Neuronal stem cell (in vitro differentiated cells): ENCODE data around the gene AFF3.

Experiments
- DNase-seq: peaks from one replicate; pipeline ENCODE4 v3.0.0-alpha.2; 2013; ENCODE audit warnings: low spot score
- H2AFZ ChIP-seq: one replicate; pipeline ENCODE4 v1.6.1; 2013; ENCODE audit warnings: mild to moderate bottlenecking, low read length, inconsistent platforms
- H2AK5ac ChIP-seq: 2 replicates; pipeline ENCODE4 v1.6.1; 2013; ENCODE audit warnings: low read depth, mild to moderate bottlenecking, inconsistent platforms, low read length, moderate library complexity, mixed read lengths
- H2BK120ac ChIP-seq: 2 replicates; pipeline ENCODE4 v1.6.1; 2013; ENCODE audit warnings: low read depth, mild to moderate bottlenecking, inconsistent platforms, low read length, moderate library complexity, mixed read lengths
- H2BK12ac ChIP-seq: one replicate; pipeline ENCODE4 v1.6.1; 2013; ENCODE audit warnings: low read length, inconsistent platforms
- H2BK15ac ChIP-seq: 2 replicates; pipeline ENCODE4 v1.6.1; 2013; ENCODE audit warnings: mild to moderate bottlenecking, low read length, inconsistent platforms, mixed read lengths
- H2BK5ac ChIP-seq: one replicate; pipeline ENCODE4 v1.6.1; 2013; ENCODE audit warnings: inconsistent platforms, mild to moderate bottlenecking, low read length, moderate library complexity
- H3K14ac ChIP-seq: one replicate; pipeline ENCODE4 v1.6.1; 2013; ENCODE audit warnings: low read length, inconsistent platforms
- H3K18ac ChIP-seq: 2 replicates; pipeline ENCODE4 v1.6.1; 2013; ENCODE audit warnings: low read length, inconsistent platforms
- H3K23ac ChIP-seq: 2 replicates; pipeline ENCODE4 v1.6.1; 2013; ENCODE audit warnings: low read depth, mild to moderate bottlenecking, mixed read lengths, low read length, inconsistent platforms; ENCODE audit not compliant: poor library complexity
- H3K27ac ChIP-seq: replicated peaks from 3 replicates; pipeline ENCODE4 v1.5.1; 2013; ENCODE audit warnings: low read length, inconsistent platforms
- H3K27me3 ChIP-seq, 3 experiments: 2 replicates each; pipeline ENCODE4 v1.6.1; 2013; ENCODE audit warnings: low read length in 3 of 3, mild to moderate bottlenecking in 2 of 3, inconsistent platforms in 1 of 3, low read depth in 1 of 3, mixed read lengths in 1 of 3, moderate library complexity in 1 of 3; ENCODE audit not compliant: control insufficient read depth in 3 of 3, insufficient read depth in 3 of 3
- H3K36me3 ChIP-seq, 2 donors: replicated peaks in 1 of 2; 2 replicates each; pipeline ENCODE4 v1.6.1; 2013; ENCODE audit warnings: low read length in 2 of 2; ENCODE audit not compliant: control insufficient read depth in 2 of 2, insufficient read depth in 2 of 2
- H3K4ac ChIP-seq: 2 replicates; pipeline ENCODE4 v1.6.1; 2013; ENCODE audit warnings: inconsistent platforms, mild to moderate bottlenecking, low read length, moderate library complexity
- H3K4me1 ChIP-seq, 2 donors: 1 replicate in 1 of 2; 2 replicates in 1 of 2; pipeline ENCODE4 v1.6.1; 2013; ENCODE audit warnings: low read length in 2 of 2, low read depth in 1 of 2; ENCODE audit not compliant: control insufficient read depth in 2 of 2, insufficient read depth in 1 of 2
- H3K4me2 ChIP-seq: one replicate; pipeline ENCODE4 v1.6.1; 2013; ENCODE audit warnings: mild to moderate bottlenecking, low read length, inconsistent platforms; ENCODE audit not compliant: insufficient read depth, poor library complexity, severe bottlenecking
- H3K4me3 ChIP-seq, 2 donors: 2 replicates each; pipeline ENCODE4 v1.5.1; 2013; ENCODE audit warnings: low read length in 2 of 2, mild to moderate bottlenecking in 2 of 2, inconsistent platforms in 1 of 2, moderate library complexity in 1 of 2
- H3K79me1 ChIP-seq: one replicate; pipeline ENCODE4 v1.6.1; 2013; ENCODE audit warnings: low read depth, mild to moderate bottlenecking, inconsistent platforms, low read length, moderate library complexity
- H3K9ac ChIP-seq: one replicate; pipeline ENCODE4 v1.6.1; 2013; ENCODE audit warnings: mild to moderate bottlenecking, low read depth, low read length, inconsistent platforms; ENCODE audit not compliant: poor library complexity
- H3K9me3 ChIP-seq, 2 donors: replicated peaks in 1 of 2; 2 replicates each; pipeline versions ENCODE3 to v1.6.1; 2013; ENCODE audit warnings: low read length in 2 of 2, mild to moderate bottlenecking in 2 of 2, inconsistent platforms in 1 of 2, low read depth in 1 of 2, mixed read lengths in 1 of 2, moderate library complexity in 1 of 2; ENCODE audit not compliant: control insufficient read depth in 2 of 2, insufficient read depth in 1 of 2
- H4K8ac ChIP-seq: one replicate; pipeline ENCODE4 v1.6.1; 2013; ENCODE audit warnings: low read depth, mild to moderate bottlenecking, inconsistent platforms, low read length, moderate library complexity
- H4K91ac ChIP-seq: one replicate; pipeline ENCODE4 v1.6.1; 2013; ENCODE audit warnings: low read length, low read depth, mild to moderate bottlenecking, inconsistent platforms; ENCODE audit not compliant: poor library complexity
- WGBS, 2 donors: extraction: QIAGEN DNeasy Blood & Tissue Kit; methylation state at CpG; one replicate each; pipeline ENCODE4 v1.1.7; 2013; ENCODE audit warnings: missing lambda C conversion rate in 2 of 2, mixed read lengths in 1 of 2; ENCODE audit not compliant: insufficient read length in 2 of 2, insufficient replicate concordance in 1 of 2; ENCODE audit errors: extremely low coverage in 2 of 2; 5-methylcytosine and 5-hydroxymethylcytosine counted together

The AFF3 gene

GRCh38 chr2:99643787-99644418, 498.5 kb downstream of the AFF3 start:
- Histone ChIP-seq H3K27ac (no peak overlapping the region), H2BK120ac (no peak overlapping the region), H2AK5ac (no peak overlapping the region), H3K4ac (no peak overlapping the region), H4K91ac (no peak overlapping the region), H3K4me1 (peaks cover 0 to 9% of the 10 kb centered on the region in 2 donors), H2AFZ (no peak overlapping the region), H2BK5ac (no peak overlapping the region), H3K4me3 (no peak overlapping the region), H3K9me3 (no peaks in the 10 kb centered on the region), H3K23ac (no peak overlapping the region), H4K8ac (no peak overlapping the region), H3K9ac (no peak overlapping the region), H3K18ac (no peak overlapping the region), H3K27me3 (no peaks in the 10 kb centered on the region), H3K79me1 (no peaks in the 10 kb centered on the region), H3K4me2 (no peak overlapping the region), H2BK12ac (no peak overlapping the region), H3K36me3 (no peaks in the 10 kb centered on the region), H2BK15ac (no peak overlapping the region), H3K14ac (no peak overlapping the region)
- DNase-seq = no peak
- WGBS, 2 donors = no CpG with 5 or more reads among the region's 9 CpGs

- no peak overlapping the region for H3K23ac ChIP-seq
- peaks cover 2% of the 10 kb centered on the region for H3K79me1 ChIP-seq
- no peak overlapping the region for H2AFZ ChIP-seq
- no CpG with 5 or more reads among the region's 4 CpGs for WGBS, 2 donors
- H3K9me3 ChIP-seq = no peaks in the 10 kb centered on the region
- H2AK5ac ChIP-seq = no peak overlapping the region
- H2BK5ac ChIP-seq = no peak overlapping the region
- H2BK15ac ChIP-seq = no peak overlapping the region
- no peak overlapping the region for H3K18ac ChIP-seq
- H2BK12ac ChIP-seq = no peak overlapping the region
- no peak overlapping the region for H4K91ac ChIP-seq
- H3K4me3 ChIP-seq = no peak overlapping the region
- no peaks in the 10 kb centered on the region for H3K36me3 ChIP-seq
- no peak overlapping the region for H2BK120ac ChIP-seq
- no peak overlapping the region for H3K4me2 ChIP-seq
- no peak for DNase-seq
- H3K4ac ChIP-seq = no peak overlapping the region
- H3K27me3 ChIP-seq = no peaks in the 10 kb centered on the region
- no peak overlapping the region for H4K8ac ChIP-seq
- H3K9ac ChIP-seq = no peak overlapping the region
- H3K14ac ChIP-seq = no peak overlapping the region
- H3K4me1 ChIP-seq = peaks cover 0 to 2% of the 10 kb centered on the region in 2 donors
- no peak overlapping the region for H3K27ac ChIP-seq
Observed at GRCh38 chr2:99641999-99642398, 500.4 kb downstream of the AFF3 start.

GRCh38 chr2:99640635-99641151, 501.7 kb downstream of the AFF3 start:
- Histone ChIP-seq H4K8ac (no peak overlapping the region), H3K4ac (no peak overlapping the region), H3K27ac (no peak overlapping the region), H3K18ac (no peak overlapping the region), H2AFZ (no peak overlapping the region), H2BK5ac (no peak overlapping the region), H2BK120ac (no peak overlapping the region), H3K4me2 (no peak overlapping the region), H4K91ac (no peak overlapping the region), H3K4me3 (no peak overlapping the region), H3K79me1 (peaks cover 2% of the 10 kb centered on the region), H3K14ac (no peak overlapping the region), H2AK5ac (no peak overlapping the region), H3K36me3 (no peaks in the 10 kb centered on the region), H3K9me3 (no peaks in the 10 kb centered on the region), H3K4me1 (peaks cover 0 to 2% of the 10 kb centered on the region in 2 donors), H2BK12ac (no peak overlapping the region), H3K27me3 (no peaks in the 10 kb centered on the region), H3K23ac (no peak overlapping the region), H3K9ac (no peak overlapping the region), H2BK15ac (no peak overlapping the region)
- DNase-seq = no peak
- no CpG with 5 or more reads among the region's 5 CpGs for WGBS, 2 donors

- no peak overlapping the region for H3K9ac ChIP-seq
- no peak overlapping the region for H3K14ac ChIP-seq
- no peak overlapping the region for H4K91ac ChIP-seq
- H2AFZ ChIP-seq = no peak overlapping the region
- peaks cover 2% of the 10 kb centered on the region for H3K79me1 ChIP-seq
- WGBS, 2 donors = no CpG with 5 or more reads among the region's 4 CpGs
- H3K4me1 ChIP-seq = peaks cover 0 to 2% of the 10 kb centered on the region in 2 donors
- H3K27ac ChIP-seq = no peak overlapping the region
- no peak overlapping the region for H2BK12ac ChIP-seq
- H2BK120ac ChIP-seq = no peak overlapping the region
- H3K36me3 ChIP-seq = no peaks in the 10 kb centered on the region
- H3K9me3 ChIP-seq = no peaks in the 10 kb centered on the region
- H2BK5ac ChIP-seq = no peak overlapping the region
- no peak overlapping the region for H2AK5ac ChIP-seq
- H3K4ac ChIP-seq = no peak overlapping the region
- no peak overlapping the region for H3K4me3 ChIP-seq
- H2BK15ac ChIP-seq = no peak overlapping the region
- H3K4me2 ChIP-seq = no peak overlapping the region
- DNase-seq = no peak
- H3K23ac ChIP-seq = no peak overlapping the region
- no peaks in the 10 kb centered on the region for H3K27me3 ChIP-seq
- no peak overlapping the region for H4K8ac ChIP-seq
- H3K18ac ChIP-seq = no peak overlapping the region
Observed at GRCh38 chr2:99638791-99639190, 503.6 kb downstream of the AFF3 start.
